ENCODE results near the gene PSMB5. TPM values are rescaled to one million over a fixed set of nuclear protein-coding genes. Genes with fewer than 3 reads are reported as not detected.

PSMB5 gene
- total RNA-seq, 4 donors from 2014 or later: 8.6 to 85.1 (median 42.5) TPM

DNA sequence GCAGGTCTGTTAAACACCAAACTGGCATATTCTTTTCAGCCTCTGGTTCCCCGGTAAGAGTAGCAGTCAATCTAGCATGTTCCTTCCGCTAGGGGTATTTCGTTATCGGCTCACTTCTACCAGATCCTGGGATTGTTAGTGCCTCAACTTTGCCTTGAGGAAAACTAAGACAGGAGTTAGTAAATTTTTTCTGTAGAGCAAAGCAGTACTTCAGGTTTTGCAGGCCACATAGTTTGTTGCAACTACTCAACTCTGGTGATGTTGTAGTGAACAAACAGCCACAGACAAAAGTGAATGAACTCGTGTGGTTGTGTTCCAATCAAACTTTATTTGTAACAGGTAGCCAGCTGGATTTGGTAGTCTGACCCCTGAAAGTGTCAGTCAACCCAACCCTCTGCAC is 28.9 kb upstream of the PSMB5 start:
- DNase-seq: no peak
- Histone ChIP-seq H3K27ac (no peak overlapping the region), H3K36me3 (peaks cover 0 to 84% (median 36%) of the 10 kb centered on the region in 4 donors), H3K4me1 (peaks cover 0 to 10% (median 0%) of the 10 kb centered on the region in 4 donors), H3K27me3 (no peaks in the 10 kb centered on the region), H3K9me3 (no peaks in the 10 kb centered on the region), H3K4me3 (no peak overlapping the region)
- intact Hi-C loops (cut with DNase I; ENCODE audit: low total_unique reads) (no loop called here), in situ Hi-C loops (cut with MboI; ENCODE audit: low pct_ligation_motif_present in 1 of 4, low pct_unique_long_range_greater_than_20kb in 1 of 4, low sequenced_read_pairs in 3 of 4) (loop anchor here in 2 of 4 donors (10.0 kb wide), 2 partner anchors 79 to 89 kb away; partner anchors contain the start of gene AJUBA (in 1 of the 2))
- TF ChIP-seq POLR2A (IDR thresholded peaks at IDR 0.05) (no peak), EP300 (IDR thresholded peaks at IDR 0.05; ENCODE audit: low read depth) (no peak), POLR2AphosphoS5 (IDR thresholded peaks at IDR 0.05) (no peak)
- TF ChIP-seq, protein P1, sequence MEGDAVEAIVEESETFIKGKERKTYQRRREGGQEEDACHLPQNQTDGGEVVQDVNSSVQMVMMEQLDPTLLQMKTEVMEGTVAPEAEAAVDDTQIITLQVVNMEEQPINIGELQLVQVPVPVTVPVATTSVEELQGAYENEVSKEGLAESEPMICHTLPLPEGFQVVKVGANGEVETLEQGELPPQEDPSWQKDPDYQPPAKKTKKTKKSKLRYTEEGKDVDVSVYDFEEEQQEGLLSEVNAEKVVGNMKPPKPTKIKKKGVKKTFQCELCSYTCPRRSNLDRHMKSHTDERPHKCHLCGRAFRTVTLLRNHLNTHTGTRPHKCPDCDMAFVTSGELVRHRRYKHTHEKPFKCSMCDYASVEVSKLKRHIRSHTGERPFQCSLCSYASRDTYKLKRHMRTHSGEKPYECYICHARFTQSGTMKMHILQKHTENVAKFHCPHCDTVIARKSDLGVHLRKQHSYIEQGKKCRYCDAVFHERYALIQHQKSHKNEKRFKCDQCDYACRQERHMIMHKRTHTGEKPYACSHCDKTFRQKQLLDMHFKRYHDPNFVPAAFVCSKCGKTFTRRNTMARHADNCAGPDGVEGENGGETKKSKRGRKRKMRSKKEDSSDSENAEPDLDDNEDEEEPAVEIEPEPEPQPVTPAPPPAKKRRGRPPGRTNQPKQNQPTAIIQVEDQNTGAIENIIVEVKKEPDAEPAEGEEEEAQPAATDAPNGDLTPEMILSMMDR (IDR thresholded peaks at IDR 0.05): no peak
- 33 to 86% methylated on average over 1 to 5 of the region's 5 CpGs for WGBS, 2 donors (ENCODE audit: low coverage in 1 of 2)

DNA sequence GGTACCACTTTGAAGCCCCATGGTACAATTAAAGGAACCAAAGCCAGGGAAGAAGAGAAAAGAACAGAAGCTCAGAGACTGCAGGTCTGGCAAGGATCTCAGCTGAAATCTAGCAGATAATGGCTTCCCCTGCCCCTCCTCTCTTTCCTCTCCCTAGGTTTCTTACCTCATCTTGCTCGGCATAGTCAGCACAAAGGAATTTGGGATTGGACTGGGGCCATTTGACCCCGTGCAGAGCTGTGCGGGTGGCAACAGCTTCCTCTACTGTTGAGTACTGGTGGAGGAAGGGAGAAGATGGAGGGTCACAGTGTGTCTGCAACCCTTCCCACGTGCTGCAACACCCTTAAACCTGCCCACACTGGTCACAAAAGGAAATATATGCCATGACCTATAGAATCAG is 27.3 kb upstream of the PSMB5 start:
- peak overlapping the region in 2 of 4 donors; percentile 4 to 39 for H3K27ac ChIP-seq
- 28% methylated on average over 4 of the region's 4 CpGs; no CpG with 5 or more reads in 1 of the 2 donors for WGBS, 2 donors (ENCODE audit: low coverage in 1 of 2)
- no peak overlapping the region for H3K4me3 ChIP-seq
- in situ Hi-C loops (cut with MboI; ENCODE audit: low pct_ligation_motif_present in 1 of 4, low pct_unique_long_range_greater_than_20kb in 1 of 4, low sequenced_read_pairs in 3 of 4): loop anchor here in 2 of 4 donors (10.0 kb wide), 2 partner anchors 77 to 87 kb away; partner anchors contain the start of gene AJUBA (in 1 of the 2)
- intact Hi-C loops (cut with DNase I; ENCODE audit: low total_unique reads): no loop called here
- peaks cover 1 to 13% (median 9%) of the 10 kb centered on the region in 4 donors for H3K4me1 ChIP-seq
- no peaks in the 10 kb centered on the region for H3K27me3 ChIP-seq
- TF ChIP-seq EP300 (IDR thresholded peaks at IDR 0.05; ENCODE audit: low read depth): no peak
- no peak for TF ChIP-seq POLR2AphosphoS5 (IDR thresholded peaks at IDR 0.05)
- TF ChIP-seq POLR2A (IDR thresholded peaks at IDR 0.05): no peak
- TF ChIP-seq, protein P1 (IDR thresholded peaks at IDR 0.05): no peak
- peaks cover 0 to 70% (median 32%) of the 10 kb centered on the region in 4 donors for H3K36me3 ChIP-seq
- H3K9me3 ChIP-seq: no peaks in the 10 kb centered on the region
- DNase-seq: peak; percentile 43

DNA sequence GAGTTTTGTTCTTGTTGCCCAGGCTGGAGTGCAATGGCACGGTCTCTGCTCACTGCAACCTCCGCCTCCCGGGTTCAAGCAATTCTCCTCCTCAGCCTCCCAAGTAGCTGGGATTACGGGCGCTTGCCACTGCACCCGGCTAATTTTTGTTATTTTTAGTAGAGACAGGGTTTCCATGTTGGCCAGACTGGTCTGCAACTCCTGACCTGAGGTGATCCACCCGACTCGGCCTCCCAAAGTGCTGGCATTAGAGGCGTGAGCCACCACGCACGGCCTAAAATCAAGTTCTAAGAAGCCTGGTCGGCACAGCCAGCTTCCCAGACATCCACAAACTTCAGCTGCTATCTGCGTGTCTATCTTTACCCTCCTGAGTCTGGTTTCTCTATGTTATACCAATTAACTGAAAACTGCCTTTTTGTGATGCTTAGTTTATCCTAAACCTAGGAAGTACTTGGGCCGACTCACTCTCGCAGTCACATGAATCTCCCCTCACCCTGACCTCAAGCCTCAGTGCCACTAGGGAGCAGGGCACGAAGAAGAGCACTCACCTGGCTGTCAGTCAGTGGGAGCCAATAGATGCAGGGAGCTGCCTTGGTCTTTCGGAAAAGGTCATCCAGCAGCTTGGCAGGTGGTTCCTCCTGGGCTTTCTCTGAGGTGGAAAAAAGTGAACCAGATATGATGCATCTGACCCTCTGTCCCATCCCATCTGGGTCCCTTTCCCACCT is 26.0 kb upstream of the PSMB5 start:
- TF ChIP-seq POLR2AphosphoS5 (IDR thresholded peaks at IDR 0.05) (no peak), POLR2A (IDR thresholded peaks at IDR 0.05) (no peak), EP300 (IDR thresholded peaks at IDR 0.05; ENCODE audit: low read depth) (no peak)
- TF ChIP-seq, protein P1 (IDR thresholded peaks at IDR 0.05): no peak
- intact Hi-C loops (cut with DNase I; ENCODE audit: low total_unique reads) (no loop called here), in situ Hi-C loops (cut with MboI; ENCODE audit: low pct_ligation_motif_present in 1 of 4, low pct_unique_long_range_greater_than_20kb in 1 of 4, low sequenced_read_pairs in 3 of 4) (loop anchor here in 2 of 4 donors (10.0 kb wide), 2 partner anchors 76 to 86 kb away; partner anchors contain the start of gene AJUBA (in 1 of the 2))
- Histone ChIP-seq H3K27ac (no peak overlapping the region), H3K4me3 (no peak overlapping the region), H3K27me3 (no peaks in the 10 kb centered on the region), H3K4me1 (peaks cover 10 to 25% (median 20%) of the 10 kb centered on the region in 4 donors), H3K36me3 (peaks cover 0 to 61% (median 28%) of the 10 kb centered on the region in 4 donors), H3K9me3 (no peaks in the 10 kb centered on the region)
- no peak for DNase-seq
- 91 to 94% methylated on average over 16 to 17 of the region's 17 CpGs for WGBS, 2 donors (ENCODE audit: low coverage in 1 of 2)

DNA sequence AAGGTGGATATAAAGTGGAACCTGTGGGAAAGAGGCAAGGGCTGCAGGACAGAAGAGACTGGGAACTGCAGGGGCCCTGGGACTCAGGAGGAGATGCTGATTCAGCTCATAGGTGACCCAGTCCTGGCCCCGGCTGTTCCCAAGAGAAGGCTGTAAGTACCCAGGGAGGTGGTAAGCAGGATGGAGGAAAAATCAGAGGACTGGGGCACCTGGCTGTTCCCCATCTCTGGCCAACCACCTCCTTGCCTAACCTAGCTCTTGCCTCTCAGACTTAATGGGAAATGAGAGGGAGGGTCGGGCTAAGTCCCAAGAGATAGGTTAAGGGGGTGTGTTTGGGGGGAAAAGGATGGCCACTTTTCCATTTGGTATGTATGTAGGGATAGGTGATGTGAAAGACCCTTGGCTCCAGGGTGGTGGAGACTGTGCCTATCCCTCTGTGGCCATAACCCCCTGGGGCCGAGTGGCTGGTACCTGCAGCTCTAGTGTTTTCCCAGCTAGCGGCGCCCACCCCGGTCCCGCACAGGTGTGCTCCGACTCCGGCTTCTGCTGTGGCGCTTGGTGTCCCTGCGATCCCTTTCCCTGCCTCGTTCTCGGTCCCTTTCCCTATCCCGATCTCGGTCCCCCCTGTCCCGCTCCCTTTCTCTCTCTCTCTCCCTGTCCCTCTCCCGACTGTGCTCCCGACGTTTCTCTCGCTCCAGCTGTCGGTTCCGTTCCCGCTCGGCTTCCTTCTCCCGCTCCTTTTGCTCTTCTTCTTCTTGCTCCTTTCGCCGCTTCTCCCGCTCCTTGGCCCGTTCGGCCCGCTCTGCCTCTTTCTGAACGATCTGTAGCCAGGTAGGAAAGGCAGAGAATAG is 24.2 kb upstream of the PSMB5 start:
- WGBS, 2 donors (ENCODE audit: low coverage in 1 of 2): 88 to 90% methylated on average over 28 to 32 of the region's 32 CpGs
- Histone ChIP-seq H3K9me3 (no peaks in the 10 kb centered on the region), H3K4me3 (no peak overlapping the region), H3K27me3 (no peaks in the 10 kb centered on the region), H3K4me1 (peaks cover 10 to 26% (median 20%) of the 10 kb centered on the region in 4 donors), H3K27ac (peak overlapping the region in 3 of 4 donors; percentile 57 to 86 (median 85)), H3K36me3 (peaks cover 0 to 43% (median 22%) of the 10 kb centered on the region in 4 donors)
- intact Hi-C loops (cut with DNase I; ENCODE audit: low total_unique reads) (loop anchor here (2.0 kb wide), 1 partner anchor 72 kb away; no protein-coding TSS in a partner anchor), in situ Hi-C loops (cut with MboI; ENCODE audit: low pct_ligation_motif_present in 1 of 4, low pct_unique_long_range_greater_than_20kb in 1 of 4, low sequenced_read_pairs in 3 of 4) (no loop called here)
- TF ChIP-seq, protein P1 (IDR thresholded peaks at IDR 0.05): no peak
- no peak for TF ChIP-seq POLR2AphosphoS5 (IDR thresholded peaks at IDR 0.05)
- no peak for TF ChIP-seq POLR2A (IDR thresholded peaks at IDR 0.05)
- TF ChIP-seq EP300 (IDR thresholded peaks at IDR 0.05; ENCODE audit: low read depth): no peak
- DNase-seq: no peak
